Measurements from ENCODE around the gene PDILT. TPM values are rescaled to one million over a fixed set of nuclear protein-coding genes. Genes with fewer than 3 reads are reported as not detected.
"Not testable (repeated sequence)": the region's sequence is repeated elsewhere in the genome, so short reads cannot be mapped to it uniquely, and the experiment has no call there.

The PDILT gene, protein sequence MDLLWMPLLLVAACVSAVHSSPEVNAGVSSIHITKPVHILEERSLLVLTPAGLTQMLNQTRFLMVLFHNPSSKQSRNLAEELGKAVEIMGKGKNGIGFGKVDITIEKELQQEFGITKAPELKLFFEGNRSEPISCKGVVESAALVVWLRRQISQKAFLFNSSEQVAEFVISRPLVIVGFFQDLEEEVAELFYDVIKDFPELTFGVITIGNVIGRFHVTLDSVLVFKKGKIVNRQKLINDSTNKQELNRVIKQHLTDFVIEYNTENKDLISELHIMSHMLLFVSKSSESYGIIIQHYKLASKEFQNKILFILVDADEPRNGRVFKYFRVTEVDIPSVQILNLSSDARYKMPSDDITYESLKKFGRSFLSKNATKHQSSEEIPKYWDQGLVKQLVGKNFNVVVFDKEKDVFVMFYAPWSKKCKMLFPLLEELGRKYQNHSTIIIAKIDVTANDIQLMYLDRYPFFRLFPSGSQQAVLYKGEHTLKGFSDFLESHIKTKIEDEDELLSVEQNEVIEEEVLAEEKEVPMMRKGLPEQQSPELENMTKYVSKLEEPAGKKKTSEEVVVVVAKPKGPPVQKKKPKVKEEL
- not detected for total RNA-seq

DNA sequence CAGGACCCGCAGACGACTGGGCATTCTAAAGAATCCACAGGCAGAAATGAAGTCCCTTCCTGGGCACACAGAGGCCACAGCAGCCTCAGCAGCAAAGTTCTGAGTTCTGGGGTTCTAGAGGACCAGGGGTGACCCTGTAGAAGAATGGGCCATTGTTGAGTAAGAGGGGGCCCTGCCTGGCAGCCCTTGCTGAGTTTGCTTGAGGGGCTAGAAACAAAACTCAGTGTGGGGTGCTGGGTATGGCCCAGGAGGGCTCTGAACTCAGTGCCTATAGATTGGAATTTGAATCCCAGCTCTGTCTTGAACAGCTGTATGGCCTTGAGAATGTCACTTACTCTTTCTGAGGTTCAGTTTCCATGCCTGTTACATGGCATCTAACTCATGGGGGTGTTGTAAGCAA lies at the start of gene PDILT:
Gene PDILT, minus strand, starts transcription at position 101 of the 400 bp plus-strand sequence. CDS start 5,437 bp downstream, outside the sequence.
- Mint-ChIP-seq H3K9me3 (no peaks in the 10 kb centered on the region), H3K27ac (no peak within 1 kb of the TSS), H3K36me3 (no peaks in the 10 kb centered on the region)
- DNase-seq (ENCODE audit: low spot score in 2 of 2) (no peak), ATAC-seq (no peak)

DNA sequence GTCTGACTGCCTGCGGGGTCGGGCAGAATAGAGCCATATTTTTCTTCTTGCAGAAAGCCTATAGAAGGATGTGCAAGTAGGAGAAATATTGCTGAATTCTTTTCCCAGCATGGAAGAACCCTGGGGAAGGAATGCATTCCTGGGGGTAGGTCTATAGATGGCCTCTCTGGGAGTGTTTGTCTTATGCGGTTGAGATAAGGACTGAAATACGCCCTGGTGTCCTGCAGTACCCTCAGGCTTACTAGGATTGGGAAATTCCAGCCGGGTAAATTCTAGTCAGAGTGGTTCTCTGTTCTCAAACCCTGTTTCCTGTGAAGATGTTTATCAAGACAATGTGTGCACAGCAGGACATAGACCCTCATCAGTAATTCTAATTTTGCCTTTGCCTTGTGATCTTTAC lies 49.1 kb upstream of the PDILT start:
- not testable (repeated sequence) for ATAC-seq; H3K36me3 Mint-ChIP-seq; DNase-seq (ENCODE audit: low spot score in 2 of 2); H3K27ac Mint-ChIP-seq; H3K9me3 Mint-ChIP-seq

- not testable (repeated sequence) for H3K27ac Mint-ChIP-seq; DNase-seq (ENCODE audit: low spot score in 2 of 2); H3K9me3 Mint-ChIP-seq; H3K36me3 Mint-ChIP-seq; ATAC-seq
Observed at GRCh38 chr16:20451364-20451763, 46.8 kb upstream of the PDILT start, which contains the start of gene ACSM2A. Gene ACSM2A (plus strand): TSS chr16:20451521. CDS start chr16:20460115, 8,594 bp downstream.

DNA sequence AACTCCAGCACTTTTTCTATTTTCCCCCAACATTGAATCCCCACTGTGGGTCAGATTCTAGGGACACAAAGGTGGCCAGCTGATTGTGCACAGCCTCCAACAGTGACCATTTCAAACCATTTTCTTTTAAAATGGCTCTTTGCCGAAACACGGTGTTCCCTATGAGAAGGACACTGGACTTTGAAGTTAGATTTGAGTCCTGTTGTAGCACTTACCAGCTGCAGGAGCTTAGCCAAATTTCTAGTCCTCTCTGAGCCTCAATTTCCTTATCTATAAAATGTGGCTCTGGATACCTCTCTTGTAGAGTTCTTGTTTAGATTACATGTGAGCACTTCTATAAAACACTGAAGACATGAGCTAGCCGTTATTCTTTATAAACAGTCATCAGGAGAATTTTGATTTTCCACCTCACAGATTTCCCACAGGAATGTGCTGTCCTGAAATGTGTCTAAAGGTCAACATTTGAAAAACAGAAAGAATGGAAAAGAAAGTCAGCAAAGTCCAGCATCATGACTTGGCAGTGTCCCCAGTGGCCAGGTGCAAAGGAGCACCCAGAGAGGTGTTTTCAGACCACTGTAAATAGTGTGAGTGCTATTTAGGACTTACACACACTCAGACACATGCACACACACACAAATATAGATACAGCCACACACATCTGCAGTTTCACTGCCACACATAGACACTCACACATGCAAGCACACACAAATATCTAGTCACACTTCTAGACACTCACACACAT lies 42.3 kb upstream of the PDILT start:
- not testable (repeated sequence) for H3K36me3 Mint-ChIP-seq; H3K27ac Mint-ChIP-seq; DNase-seq (ENCODE audit: low spot score in 2 of 2); ATAC-seq; H3K9me3 Mint-ChIP-seq

DNA sequence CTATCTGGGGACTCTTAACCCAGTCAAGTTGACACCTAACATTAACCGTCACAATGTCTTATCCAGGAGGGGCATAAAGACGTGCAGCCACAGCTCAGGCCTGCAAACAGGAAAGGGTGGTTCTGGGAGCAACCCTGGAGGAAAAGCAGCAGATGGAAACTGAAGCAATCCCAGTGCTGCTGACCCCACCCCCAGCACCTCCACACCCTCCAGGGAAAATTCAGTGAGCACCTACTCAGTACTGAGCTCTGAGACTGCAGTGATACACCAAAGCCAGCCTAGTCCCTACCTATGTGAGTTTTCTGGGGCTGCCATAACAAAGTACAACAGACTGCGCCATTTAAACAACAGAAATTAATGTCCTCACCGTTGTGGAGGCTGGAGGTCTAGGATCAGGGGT lies 37.3 kb upstream of the PDILT start:
- not testable (repeated sequence) for ATAC-seq; H3K27ac Mint-ChIP-seq; H3K36me3 Mint-ChIP-seq; DNase-seq (ENCODE audit: low spot score in 2 of 2); H3K9me3 Mint-ChIP-seq

GRCh38 chr16:20441191-20441590 lies 36.7 kb upstream of the PDILT start:
- no peaks in the 10 kb centered on the region for H3K9me3 Mint-ChIP-seq
- H3K27ac Mint-ChIP-seq, result no peak overlapping the region
- DNase-seq (ENCODE audit: low spot score in 2 of 2) (no peak), ATAC-seq (no peak)
- no peaks in the 10 kb centered on the region for H3K36me3 Mint-ChIP-seq

DNA sequence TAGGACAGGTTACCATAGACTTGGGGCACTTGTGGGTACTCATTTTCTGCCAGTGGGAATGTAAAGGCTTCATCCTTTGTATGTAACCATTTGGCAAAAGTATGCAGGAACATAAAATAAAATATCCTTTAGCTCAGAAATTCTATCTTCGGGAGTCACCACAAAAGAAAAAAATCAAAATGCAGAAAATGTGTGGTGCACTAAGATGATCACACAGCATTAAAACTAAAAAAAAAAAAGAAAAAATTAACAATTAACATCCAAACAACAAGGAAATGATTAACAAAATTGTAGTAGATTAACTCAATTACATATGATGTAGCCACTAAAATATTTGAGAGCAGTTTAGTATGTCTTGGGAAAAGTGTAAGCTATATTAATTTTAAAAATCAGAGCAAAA lies 36.2 kb upstream of the PDILT start:
- H3K36me3 Mint-ChIP-seq; DNase-seq (ENCODE audit: low spot score in 2 of 2); ATAC-seq; H3K9me3 Mint-ChIP-seq; H3K27ac Mint-ChIP-seq: not testable (repeated sequence)

DNA sequence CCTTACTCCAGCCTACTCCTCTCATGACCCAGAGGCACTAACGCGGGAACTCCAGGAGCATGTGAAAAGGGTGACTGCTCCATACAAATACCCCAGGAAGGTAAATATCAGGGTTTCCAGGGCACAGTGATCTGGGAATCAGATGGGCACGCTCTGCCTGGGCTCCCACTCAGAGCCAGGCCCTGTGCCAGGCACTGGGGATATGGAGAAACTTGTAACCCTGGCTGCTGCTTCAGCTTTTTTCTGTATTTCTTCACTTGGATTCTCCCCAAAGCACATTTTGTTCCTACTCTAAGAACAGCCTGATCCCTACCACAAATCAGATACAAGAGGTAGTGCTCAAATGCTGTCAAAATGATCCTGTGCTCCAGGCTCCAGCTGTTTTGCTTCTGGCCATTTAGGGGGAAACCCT lies 35.3 kb upstream of the PDILT start:
- H3K36me3 Mint-ChIP-seq; H3K27ac Mint-ChIP-seq; DNase-seq (ENCODE audit: low spot score in 2 of 2); H3K9me3 Mint-ChIP-seq; ATAC-seq: not testable (repeated sequence)

- not testable (repeated sequence) for H3K36me3 Mint-ChIP-seq; ATAC-seq; H3K9me3 Mint-ChIP-seq; DNase-seq (ENCODE audit: low spot score in 2 of 2); H3K27ac Mint-ChIP-seq
Observed at GRCh38 chr16:20438950-20439349, 34.4 kb upstream of the PDILT start.

DNA sequence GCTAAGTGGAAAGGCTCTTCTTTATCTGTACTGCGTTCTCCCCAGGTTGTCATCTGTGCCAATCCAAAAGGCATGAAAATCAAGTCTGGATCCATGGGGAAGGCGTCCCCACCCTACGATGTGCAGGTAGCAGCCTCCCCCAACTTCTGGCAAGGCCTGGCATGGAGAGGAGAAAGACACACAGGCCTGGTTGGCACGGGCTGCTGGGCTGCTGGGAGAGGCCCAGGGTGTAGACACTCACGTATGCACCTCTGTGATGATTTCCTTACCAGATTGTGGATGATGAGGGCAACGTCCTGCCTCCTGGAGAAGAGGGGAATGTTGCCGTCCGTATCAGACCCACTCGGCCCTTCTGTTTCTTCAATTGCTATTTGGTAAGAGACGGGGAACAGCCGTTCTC lies 26.4 kb upstream of the PDILT start:
- no peaks in the 10 kb centered on the region for H3K36me3 Mint-ChIP-seq
- no peak overlapping the region for H3K27ac Mint-ChIP-seq
- ATAC-seq, result no peak
- H3K9me3 Mint-ChIP-seq, result peaks cover 0 to 3% of the 10 kb centered on the region in 2 donors
- no peak for DNase-seq (ENCODE audit: low spot score in 2 of 2)

DNA sequence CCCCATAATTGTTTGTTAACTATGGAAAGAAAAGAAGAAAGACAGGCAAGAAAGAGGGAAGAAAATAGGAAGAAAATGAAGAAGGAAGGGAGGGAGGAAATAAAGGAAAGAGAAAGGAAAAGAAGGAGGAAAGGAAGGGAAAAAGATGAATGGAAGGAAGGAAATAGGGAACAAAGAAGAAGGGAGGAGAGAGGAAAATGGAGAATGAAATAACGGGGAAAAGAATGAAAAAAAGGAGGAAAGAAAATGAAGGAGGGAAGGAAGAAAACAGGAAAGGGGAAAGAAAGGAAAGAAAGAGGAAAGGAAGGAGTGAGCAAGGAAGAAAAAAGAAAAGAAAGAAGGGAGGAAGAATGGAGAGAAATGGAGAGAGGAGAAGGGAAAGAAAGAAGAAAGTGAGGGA lies 25.9 kb upstream of the PDILT start:
- DNase-seq (ENCODE audit: low spot score in 2 of 2); H3K36me3 Mint-ChIP-seq; H3K9me3 Mint-ChIP-seq; ATAC-seq; H3K27ac Mint-ChIP-seq: not testable (repeated sequence)

DNA sequence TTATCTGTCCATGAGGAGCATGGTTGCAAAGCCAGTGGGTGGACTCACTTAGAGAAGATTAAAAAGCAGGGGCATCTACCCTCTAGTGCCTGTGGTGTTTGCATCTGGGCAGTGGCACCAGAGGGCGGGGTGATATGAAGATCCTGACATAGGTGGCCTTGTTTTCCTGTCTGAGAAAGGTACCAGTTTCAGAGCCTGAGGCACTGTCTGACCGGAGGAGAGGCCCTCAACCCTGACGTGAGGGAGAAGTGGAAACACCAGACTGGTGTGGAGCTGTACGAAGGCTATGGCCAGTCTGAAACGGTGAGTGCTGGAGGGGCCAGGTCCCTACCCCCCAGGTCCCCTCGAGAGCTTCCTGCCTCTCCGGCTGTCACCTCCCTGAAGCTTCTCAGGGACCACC lies 25.0 kb upstream of the PDILT start:
- not testable (repeated sequence) for H3K36me3 Mint-ChIP-seq; ATAC-seq; H3K27ac Mint-ChIP-seq; DNase-seq (ENCODE audit: low spot score in 2 of 2); H3K9me3 Mint-ChIP-seq

GRCh38 chr16:20427401-20427797 lies 22.9 kb upstream of the PDILT start:
- H3K36me3 Mint-ChIP-seq; ATAC-seq; H3K27ac Mint-ChIP-seq; DNase-seq (ENCODE audit: low spot score in 2 of 2); H3K9me3 Mint-ChIP-seq: not testable (repeated sequence)

- H3K36me3 Mint-ChIP-seq, result no peaks in the 10 kb centered on the region
- H3K9me3 Mint-ChIP-seq, result peaks cover 0 to 3% of the 10 kb centered on the region in 2 donors
- ATAC-seq (no peak), DNase-seq (ENCODE audit: low spot score in 2 of 2) (no peak)
- H3K27ac Mint-ChIP-seq, result no peak overlapping the region
Observed at GRCh38 chr16:20424129-20424866, 19.8 kb upstream of the PDILT start.

DNA sequence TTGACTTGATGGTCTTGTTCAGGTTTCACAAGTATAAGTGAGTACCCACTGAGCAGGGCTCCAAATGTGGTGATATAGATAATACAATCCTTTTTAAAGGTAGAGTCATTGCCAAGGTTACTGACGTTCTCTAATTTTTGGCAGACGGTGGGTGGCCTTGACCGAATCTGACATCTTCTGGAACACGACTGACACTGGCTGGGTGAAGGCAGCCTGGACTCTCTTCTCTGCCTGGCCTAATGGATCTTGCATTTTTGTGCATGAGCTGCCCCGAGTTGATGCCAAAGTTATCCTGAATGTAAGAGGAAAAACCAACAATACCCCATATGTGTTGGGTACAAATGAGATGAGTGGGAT lies 19.2 kb upstream of the PDILT start:
- H3K27ac Mint-ChIP-seq; H3K36me3 Mint-ChIP-seq; DNase-seq (ENCODE audit: low spot score in 2 of 2); H3K9me3 Mint-ChIP-seq; ATAC-seq: not testable (repeated sequence)

- H3K36me3 Mint-ChIP-seq; H3K9me3 Mint-ChIP-seq; H3K27ac Mint-ChIP-seq; ATAC-seq; DNase-seq (ENCODE audit: low spot score in 2 of 2): not testable (repeated sequence)
Observed at GRCh38 chr16:20421748-20422147, 17.2 kb upstream of the PDILT start.

GRCh38 chr16:20419093-20419492 lies 14.6 kb upstream of the PDILT start:
- not testable (repeated sequence) for H3K9me3 Mint-ChIP-seq; DNase-seq (ENCODE audit: low spot score in 2 of 2); H3K27ac Mint-ChIP-seq; H3K36me3 Mint-ChIP-seq; ATAC-seq
